HepG2 (cell line): ENCODE results near the gene SYNGAP1. TPM values are rescaled to one million over a fixed set of nuclear protein-coding genes. Genes with fewer than 3 reads are reported as not detected.
A peak's percentile ranks its signal among the peaks of the same experiment; 100 is the strongest.

Experiments used
- KDM5A ChIP-seq: fragments of 200-600 bp; sonication (generic); IDR thresholded peaks from 2 replicates; pipeline ENCODE4 v1.7.0; 2018; ENCODE audit warnings: antibody characterized with exemption, mild to moderate bottlenecking, low read length, borderline replicate concordance
- NFKB2 ChIP-seq: sonication (generic); formaldehyde crosslinking; IDR thresholded peaks from 2 replicates; pipeline ENCODE4 v1.4.0; 2020; ENCODE audit warnings: missing genetic modification reagents, borderline replicate concordance
- NRL ChIP-seq: sonication (generic); formaldehyde crosslinking; IDR thresholded peaks from 2 replicates; pipeline ENCODE4 v1.5.0; 2020; ENCODE audit warnings: missing genetic modification reagents, mild to moderate bottlenecking, moderate library complexity, borderline replicate concordance
- RBM39 ChIP-seq: fragments of 200-400 bp; formaldehyde crosslinking; IDR thresholded peaks from one replicate; pipeline ENCODE4 v1.6.1; 2018; ENCODE audit warnings: antibody characterized with exemption, mild to moderate bottlenecking, low read depth, low read length; ENCODE audit not compliant: poor library complexity, severe bottlenecking
- ZNF143 ChIP-seq: sonication (generic); formaldehyde crosslinking; IDR thresholded peaks from 2 replicates; pipeline ENCODE4 v1.4.0; 2020; ENCODE audit warnings: missing genetic modification reagents
- ZNF256 ChIP-seq: sonication (generic); formaldehyde crosslinking; conservative IDR thresholded peaks from 2 replicates; pipeline ENCODE4 v1.4.0; 2020; ENCODE audit warnings: missing genetic modification reagents
- ZNF292 ChIP-seq: sonication (generic); formaldehyde crosslinking; IDR thresholded peaks from 2 replicates; pipeline ENCODE4 v1.8.1; 2022; ENCODE audit warnings: mild to moderate bottlenecking, low read depth, missing genetic modification reagents, borderline replicate concordance
- ZNF33B ChIP-seq: sonication (generic); formaldehyde crosslinking; IDR thresholded peaks from 2 replicates; pipeline ENCODE4 v1.5.1; 2020; ENCODE audit warnings: mild to moderate bottlenecking, missing genetic modification reagents
- polyA plus RNA-seq, 8 experiments: library from polyadenylated mRNA; depleted of rRNA in 3 of 8; stranded (reverse) in 7 of 8; unstranded in 1 of 8; fragments of >200 nt; fragmentation: Illumina TruSeq in 4 of 8; extraction: Trizol in 4 of 8; gene quantifications; 2 replicates each; pipeline versions ENCODE4 v1.2.1 to v1.2.3, GENCODE V29; 2011 to 2016; ENCODE audit warnings: low read depth in 4 of 8, missing spikeins in 1 of 8, mixed read lengths in 1 of 8; ENCODE audit not compliant: insufficient read depth in 1 of 8
- total RNA-seq, 5 experiments: library from RNA; depleted of rRNA; stranded (reverse); fragments of >200 nt; fragmentation: Illumina TruSeq; extraction: Trizol; gene quantifications; 2 replicates each; pipeline ENCODE4 v1.2.3, GENCODE V29; 2016; ENCODE audit warnings: low read depth in 1 of 5
- TF ChIP-seq, protein P1 (sequence below), 2 experiments: sonication (generic) in 1 of 2; formaldehyde crosslinking in 1 of 2; IDR thresholded peaks; 2 replicates each; pipeline versions ENCODE4 v1.6.1 to v1.9.0; 2014 to 2022; ENCODE audit warnings: antibody characterized with exemption in 1 of 2, borderline replicate concordance in 1 of 2, inconsistent platforms in 1 of 2, low read depth in 1 of 2, missing genetic modification reagents in 1 of 2
- TF ChIP-seq, protein P2 (sequence below): sonication (generic); formaldehyde crosslinking; IDR thresholded peaks from 2 replicates; pipeline ENCODE4 v1.4.0; 2020; ENCODE audit warnings: missing genetic modification reagents
- TF ChIP-seq, protein P3 (sequence below): sonication (generic); formaldehyde crosslinking; IDR thresholded peaks from 2 replicates; pipeline ENCODE4 v1.4.0; 2020; ENCODE audit warnings: missing genetic modification reagents
- TF ChIP-seq, protein P4 (sequence below): IDR thresholded peaks from 2 replicates; pipeline ENCODE4 v1.6.1; 2016; ENCODE audit warnings: missing compliant biosample characterization, missing genetic modification reagents, borderline replicate concordance

SYNGAP1 gene
- total and polyA plus RNA-seq, 2 of the 13 experiments (the other 11 are each of a cell fraction or from before 2014, with no cell fraction given), result 0.75 to 1.1 TPM

DNA sequence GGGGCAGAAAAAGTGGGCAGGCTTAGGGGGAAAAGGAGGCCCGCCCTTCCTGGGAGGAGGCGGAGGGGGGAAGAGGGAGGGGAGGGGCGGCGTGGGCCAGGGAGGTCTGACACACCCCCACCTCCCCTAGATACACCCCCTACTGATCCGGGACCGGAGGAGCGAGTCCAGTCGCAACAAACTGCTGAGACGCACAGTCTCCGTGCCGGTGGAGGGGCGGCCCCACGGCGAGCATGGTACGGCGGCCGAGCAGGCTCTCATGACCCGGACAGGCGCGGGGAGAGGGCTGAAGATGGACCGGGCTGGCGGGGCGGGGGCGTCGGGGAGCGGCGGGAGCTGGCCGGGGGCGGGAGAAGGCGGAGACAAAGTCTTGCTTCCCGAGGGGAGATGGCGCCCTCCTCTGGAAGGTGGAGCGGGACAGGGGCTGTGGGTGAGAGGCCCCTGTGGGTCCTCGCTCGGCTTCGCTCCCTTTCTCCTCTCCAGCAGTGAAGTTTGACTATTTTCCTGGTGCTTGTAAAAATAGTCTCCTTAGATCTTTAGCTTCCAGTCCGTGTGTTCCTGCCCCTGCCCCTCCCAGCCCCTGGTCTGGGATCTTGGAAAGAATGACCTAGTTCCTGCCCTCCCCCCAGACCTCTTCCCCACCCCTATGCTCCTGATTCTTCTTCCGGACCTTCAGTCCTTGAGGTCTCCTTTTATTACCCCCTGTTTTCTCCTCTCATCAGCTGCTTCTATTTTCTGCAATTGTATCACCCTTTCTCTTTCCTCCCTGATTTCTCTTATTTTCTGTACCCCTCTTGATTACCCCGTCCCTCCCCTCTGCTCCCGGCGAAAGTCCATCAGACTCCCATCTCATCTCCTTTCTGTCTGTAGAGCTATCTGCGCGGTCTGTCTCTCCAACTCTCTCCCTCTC lies 6.1 kb downstream of the SYNGAP1 start (continued):
- TF ChIP-seq, protein P1, sequence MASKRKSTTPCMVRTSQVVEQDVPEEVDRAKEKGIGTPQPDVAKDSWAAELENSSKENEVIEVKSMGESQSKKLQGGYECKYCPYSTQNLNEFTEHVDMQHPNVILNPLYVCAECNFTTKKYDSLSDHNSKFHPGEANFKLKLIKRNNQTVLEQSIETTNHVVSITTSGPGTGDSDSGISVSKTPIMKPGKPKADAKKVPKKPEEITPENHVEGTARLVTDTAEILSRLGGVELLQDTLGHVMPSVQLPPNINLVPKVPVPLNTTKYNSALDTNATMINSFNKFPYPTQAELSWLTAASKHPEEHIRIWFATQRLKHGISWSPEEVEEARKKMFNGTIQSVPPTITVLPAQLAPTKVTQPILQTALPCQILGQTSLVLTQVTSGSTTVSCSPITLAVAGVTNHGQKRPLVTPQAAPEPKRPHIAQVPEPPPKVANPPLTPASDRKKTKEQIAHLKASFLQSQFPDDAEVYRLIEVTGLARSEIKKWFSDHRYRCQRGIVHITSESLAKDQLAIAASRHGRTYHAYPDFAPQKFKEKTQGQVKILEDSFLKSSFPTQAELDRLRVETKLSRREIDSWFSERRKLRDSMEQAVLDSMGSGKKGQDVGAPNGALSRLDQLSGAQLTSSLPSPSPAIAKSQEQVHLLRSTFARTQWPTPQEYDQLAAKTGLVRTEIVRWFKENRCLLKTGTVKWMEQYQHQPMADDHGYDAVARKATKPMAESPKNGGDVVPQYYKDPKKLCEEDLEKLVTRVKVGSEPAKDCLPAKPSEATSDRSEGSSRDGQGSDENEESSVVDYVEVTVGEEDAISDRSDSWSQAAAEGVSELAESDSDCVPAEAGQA (IDR thresholded peaks at IDR 0.05; ENCODE audit: low read depth), result no peak
- TF ChIP-seq, protein P1 (CRISPR knock-in tag; IDR thresholded peaks at IDR 0.05; ENCODE audit: borderline replicate concordance), result no peak
- TF ChIP-seq KDM5A, result no peak
- TF ChIP-seq NFKB2 (CRISPR knock-in tag), result peak; percentile 87; the same call in 1 of the 2 replicates
- TF ChIP-seq, protein P2, sequence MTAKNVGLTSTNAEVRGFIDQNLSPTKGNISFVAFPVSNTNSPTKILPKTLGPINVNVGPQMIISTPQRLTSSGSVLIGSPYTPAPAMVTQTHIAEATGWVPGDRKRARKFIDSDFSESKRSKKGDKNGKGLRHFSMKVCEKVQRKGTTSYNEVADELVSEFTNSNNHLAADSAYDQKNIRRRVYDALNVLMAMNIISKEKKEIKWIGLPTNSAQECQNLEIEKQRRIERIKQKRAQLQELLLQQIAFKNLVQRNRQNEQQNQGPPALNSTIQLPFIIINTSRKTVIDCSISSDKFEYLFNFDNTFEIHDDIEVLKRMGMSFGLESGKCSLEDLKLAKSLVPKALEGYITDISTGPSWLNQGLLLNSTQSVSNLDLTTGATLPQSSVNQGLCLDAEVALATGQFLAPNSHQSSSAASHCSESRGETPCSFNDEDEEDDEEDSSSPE (CRISPR knock-in tag), result peak; percentile 65
- TF ChIP-seq ZNF256 (CRISPR knock-in tag), result no peak
- no peak for TF ChIP-seq ZNF292 (CRISPR knock-in tag)
- TF ChIP-seq, protein P3, sequence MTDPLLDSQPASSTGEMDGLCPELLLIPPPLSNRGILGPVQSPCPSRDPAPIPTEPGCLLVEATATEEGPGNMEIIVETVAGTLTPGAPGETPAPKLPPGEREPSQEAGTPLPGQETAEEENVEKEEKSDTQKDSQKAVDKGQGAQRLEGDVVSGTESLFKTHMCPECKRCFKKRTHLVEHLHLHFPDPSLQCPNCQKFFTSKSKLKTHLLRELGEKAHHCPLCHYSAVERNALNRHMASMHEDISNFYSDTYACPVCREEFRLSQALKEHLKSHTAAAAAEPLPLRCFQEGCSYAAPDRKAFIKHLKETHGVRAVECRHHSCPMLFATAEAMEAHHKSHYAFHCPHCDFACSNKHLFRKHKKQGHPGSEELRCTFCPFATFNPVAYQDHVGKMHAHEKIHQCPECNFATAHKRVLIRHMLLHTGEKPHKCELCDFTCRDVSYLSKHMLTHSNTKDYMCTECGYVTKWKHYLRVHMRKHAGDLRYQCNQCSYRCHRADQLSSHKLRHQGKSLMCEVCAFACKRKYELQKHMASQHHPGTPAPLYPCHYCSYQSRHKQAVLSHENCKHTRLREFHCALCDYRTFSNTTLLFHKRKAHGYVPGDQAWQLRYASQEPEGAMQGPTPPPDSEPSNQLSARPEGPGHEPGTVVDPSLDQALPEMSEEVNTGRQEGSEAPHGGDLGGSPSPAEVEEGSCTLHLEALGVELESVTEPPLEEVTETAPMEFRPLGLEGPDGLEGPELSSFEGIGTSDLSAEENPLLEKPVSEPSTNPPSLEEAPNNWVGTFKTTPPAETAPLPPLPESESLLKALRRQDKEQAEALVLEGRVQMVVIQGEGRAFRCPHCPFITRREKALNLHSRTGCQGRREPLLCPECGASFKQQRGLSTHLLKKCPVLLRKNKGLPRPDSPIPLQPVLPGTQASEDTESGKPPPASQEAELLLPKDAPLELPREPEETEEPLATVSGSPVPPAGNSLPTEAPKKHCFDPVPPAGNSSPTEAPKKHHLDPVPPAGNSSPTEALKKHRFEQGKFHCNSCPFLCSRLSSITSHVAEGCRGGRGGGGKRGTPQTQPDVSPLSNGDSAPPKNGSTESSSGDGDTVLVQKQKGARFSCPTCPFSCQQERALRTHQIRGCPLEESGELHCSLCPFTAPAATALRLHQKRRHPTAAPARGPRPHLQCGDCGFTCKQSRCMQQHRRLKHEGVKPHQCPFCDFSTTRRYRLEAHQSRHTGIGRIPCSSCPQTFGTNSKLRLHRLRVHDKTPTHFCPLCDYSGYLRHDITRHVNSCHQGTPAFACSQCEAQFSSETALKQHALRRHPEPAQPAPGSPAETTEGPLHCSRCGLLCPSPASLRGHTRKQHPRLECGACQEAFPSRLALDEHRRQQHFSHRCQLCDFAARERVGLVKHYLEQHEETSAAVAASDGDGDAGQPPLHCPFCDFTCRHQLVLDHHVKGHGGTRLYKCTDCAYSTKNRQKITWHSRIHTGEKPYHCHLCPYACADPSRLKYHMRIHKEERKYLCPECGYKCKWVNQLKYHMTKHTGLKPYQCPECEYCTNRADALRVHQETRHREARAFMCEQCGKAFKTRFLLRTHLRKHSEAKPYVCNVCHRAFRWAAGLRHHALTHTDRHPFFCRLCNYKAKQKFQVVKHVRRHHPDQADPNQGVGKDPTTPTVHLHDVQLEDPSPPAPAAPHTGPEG (CRISPR knock-in tag), result no peak
- no peak for TF ChIP-seq ZNF33B (CRISPR knock-in tag)
- TF ChIP-seq RBM39, result peak; percentile 71
- no peak for TF ChIP-seq ZNF143 (CRISPR knock-in tag)
- TF ChIP-seq, protein P4, sequence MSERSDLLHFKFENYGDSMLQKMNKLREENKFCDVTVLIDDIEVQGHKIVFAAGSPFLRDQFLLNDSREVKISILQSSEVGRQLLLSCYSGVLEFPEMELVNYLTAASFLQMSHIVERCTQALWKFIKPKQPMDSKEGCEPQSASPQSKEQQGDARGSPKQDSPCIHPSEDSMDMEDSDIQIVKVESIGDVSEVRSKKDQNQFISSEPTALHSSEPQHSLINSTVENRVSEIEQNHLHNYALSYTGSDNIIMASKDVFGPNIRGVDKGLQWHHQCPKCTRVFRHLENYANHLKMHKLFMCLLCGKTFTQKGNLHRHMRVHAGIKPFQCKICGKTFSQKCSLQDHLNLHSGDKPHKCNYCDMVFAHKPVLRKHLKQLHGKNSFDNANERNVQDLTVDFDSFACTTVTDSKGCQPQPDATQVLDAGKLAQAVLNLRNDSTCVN (CRISPR knock-in tag), result peak; percentile 74; the same call in 1 of the 2 replicates
- TF ChIP-seq NRL (CRISPR knock-in tag), result peak; percentile 78; the same call in 1 of the 2 replicates
